ENCODE results near the gene ZMAT2. TPM values are rescaled to one million over a fixed set of nuclear protein-coding genes. Genes with fewer than 3 reads are reported as not detected.
"Not testable (repeated sequence)": the region's sequence is repeated elsewhere in the genome, so short reads cannot be mapped to it uniquely, and the experiment has no call there.

The ZMAT2 gene
- total and polyA plus RNA-seq, 3 experiments from 2014 or later = 71.2 to 81.7 (median 75.2) TPM

DNA sequence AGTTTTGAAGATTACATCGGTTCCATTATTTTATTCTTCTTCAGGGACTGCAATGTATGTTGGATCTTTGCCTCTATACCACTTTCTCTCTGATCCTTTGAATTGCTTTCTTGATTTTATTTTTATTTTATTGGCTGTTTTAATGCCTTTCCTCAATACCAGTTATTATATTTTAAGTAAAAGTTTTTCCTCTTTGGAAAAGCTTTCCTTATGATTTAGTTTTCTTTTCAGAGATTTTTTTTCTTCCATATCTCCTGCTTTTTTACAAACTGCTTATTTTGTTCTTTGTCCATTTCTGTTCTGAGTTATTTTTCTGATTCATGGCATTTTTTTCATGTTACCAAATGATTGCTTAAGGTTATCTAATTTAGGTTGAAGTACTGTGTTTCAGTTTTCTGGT is 11.5 kb downstream of the ZMAT2 start:
- Mint-ChIP-seq H3K4me3 (peak overlapping the region in 6 of 7 donors; percentile 92 to 100 (median 99)), H3K27ac (peak overlapping the region in 7 of 8 donors; percentile 51 to 99 (median 98)), H3K4me1 (peaks cover 19 to 23% (median 21%) of the 10 kb centered on the region in 3 donors), H3K9me3 (peaks cover 0 to 6% (median 0%) of the 10 kb centered on the region in 5 donors), H3K27me3 (peaks cover 0 to 8% of the 10 kb centered on the region in 2 donors), H3K36me3 (peaks cover 0 to 15% (median 2%) of the 10 kb centered on the region in 3 donors)
- DNase-seq = no peak
- H3K27ac ChIP-seq (ENCODE audit: low read depth, low read length) = no peak overlapping the region
- H3K27me3 ChIP-seq (ENCODE audit: insufficient read depth, low read length, poor library complexity, severe bottlenecking) = no peaks in the 10 kb centered on the region
- peaks cover 9% of the 10 kb centered on the region for H3K4me1 ChIP-seq (ENCODE audit: insufficient read depth, low read length)
- H3K36me3 ChIP-seq (ENCODE audit: insufficient read depth, low read length) = no peaks in the 10 kb centered on the region
- CTCF ChIA-PET = interaction anchor here (1.1 to 2.3 kb wide), 10 partner anchors 8 to 349 kb away, joined by 3 to 11 read pairs (median 6); partner anchors contain the start of genes ANKHD1, HARS1, HARS2 and TMCO6
- POLR2A ChIA-PET = interaction anchor here (1.0 to 2.2 kb wide), 6 partner anchors 11 to 609 kb away, joined by 3 to 12 read pairs (median 8); partner anchors contain the start of genes ANKHD1, HARS1, HARS2 and IK
- no peaks in the 10 kb centered on the region for H3K9me3 ChIP-seq (ENCODE audit: low read length)
- peak overlapping the region; percentile 100 for H3K4me3 ChIP-seq (ENCODE audit: low read length)

DNA sequence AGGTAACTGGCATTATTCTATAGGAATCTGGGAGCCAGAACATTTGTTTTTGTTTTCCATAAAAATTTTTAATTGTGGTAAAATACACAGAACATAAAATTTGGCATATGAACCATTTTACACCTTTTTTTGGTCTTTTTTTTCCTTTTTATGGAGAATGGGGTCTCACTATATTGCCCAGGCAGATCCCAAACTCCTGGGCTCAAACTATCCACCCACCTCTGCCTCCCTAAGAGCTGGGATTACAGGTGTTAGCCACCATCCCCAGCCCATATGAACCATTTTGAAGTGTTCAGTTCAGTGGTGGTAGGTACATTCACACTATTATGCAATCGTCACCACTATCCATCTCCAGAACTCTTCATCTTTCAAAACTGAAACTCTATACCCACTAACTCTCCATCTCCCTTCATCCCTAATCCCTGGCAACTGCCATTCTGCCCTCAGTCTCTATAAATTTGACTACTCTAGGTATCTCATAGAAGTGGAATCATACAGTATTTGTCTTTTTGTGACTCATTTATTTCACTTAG is 13.4 kb downstream of the ZMAT2 start:
- H3K27ac Mint-ChIP-seq = peak overlapping the region in 1 of 8 donors; percentile 1
- H3K27me3 Mint-ChIP-seq = peaks cover 0 to 8% of the 10 kb centered on the region in 2 donors
- peaks cover 9% of the 10 kb centered on the region for H3K4me1 ChIP-seq (ENCODE audit: insufficient read depth, low read length)
- H3K36me3 Mint-ChIP-seq = peaks cover 0 to 7% (median 0%) of the 10 kb centered on the region in 3 donors
- CTCF ChIA-PET = no interaction called here
- H3K9me3 ChIP-seq (ENCODE audit: low read length) = no peaks in the 10 kb centered on the region
- H3K9me3 Mint-ChIP-seq = peaks cover 0 to 6% (median 0%) of the 10 kb centered on the region in 5 donors
- H3K36me3 ChIP-seq (ENCODE audit: insufficient read depth, low read length) = no peaks in the 10 kb centered on the region
- H3K27me3 ChIP-seq (ENCODE audit: insufficient read depth, low read length, poor library complexity, severe bottlenecking) = no peaks in the 10 kb centered on the region
- POLR2A ChIA-PET = no interaction called here
- H3K4me3 ChIP-seq (ENCODE audit: low read length) = no peak overlapping the region
- no peak overlapping the region for H3K4me3 Mint-ChIP-seq
- peaks cover 19 to 23% (median 21%) of the 10 kb centered on the region in 3 donors for H3K4me1 Mint-ChIP-seq
- no peak overlapping the region for H3K27ac ChIP-seq (ENCODE audit: low read depth, low read length)
- DNase-seq = no peak

DNA sequence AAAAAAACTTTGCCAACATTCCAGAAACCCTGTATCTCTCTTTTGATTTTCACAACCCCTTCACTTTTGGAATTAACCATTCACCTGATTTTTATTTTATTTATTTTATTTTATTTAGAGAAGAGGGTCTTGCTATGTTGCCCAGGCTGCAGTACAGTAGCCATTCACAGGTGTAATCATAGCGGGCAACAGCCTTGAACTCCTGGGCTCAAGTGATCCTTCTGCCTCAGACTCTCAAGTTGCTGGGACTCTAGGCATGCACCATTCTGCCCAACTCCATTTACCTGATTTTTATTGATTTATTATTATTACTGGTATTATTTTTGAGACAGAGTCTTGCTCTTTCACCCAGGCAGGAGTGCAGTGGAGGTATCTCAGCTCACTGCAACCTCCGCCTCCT is 16.0 kb downstream of the ZMAT2 start:
- DNase-seq; H3K27me3 ChIP-seq (ENCODE audit: insufficient read depth, low read length, poor library complexity, severe bottlenecking); H3K9me3 ChIP-seq (ENCODE audit: low read length); H3K36me3 Mint-ChIP-seq; H3K27ac Mint-ChIP-seq; H3K27ac ChIP-seq (ENCODE audit: low read depth, low read length); H3K4me1 ChIP-seq (ENCODE audit: insufficient read depth, low read length); POLR2A ChIA-PET; CTCF ChIA-PET; H3K4me3 ChIP-seq (ENCODE audit: low read length); H3K27me3 Mint-ChIP-seq; H3K4me3 Mint-ChIP-seq; H3K9me3 Mint-ChIP-seq; H3K36me3 ChIP-seq (ENCODE audit: insufficient read depth, low read length): not testable (repeated sequence)
- H3K4me1 Mint-ChIP-seq = peaks cover 9 to 13% (median 11%) of the 10 kb centered on the region in 3 donors

DNA sequence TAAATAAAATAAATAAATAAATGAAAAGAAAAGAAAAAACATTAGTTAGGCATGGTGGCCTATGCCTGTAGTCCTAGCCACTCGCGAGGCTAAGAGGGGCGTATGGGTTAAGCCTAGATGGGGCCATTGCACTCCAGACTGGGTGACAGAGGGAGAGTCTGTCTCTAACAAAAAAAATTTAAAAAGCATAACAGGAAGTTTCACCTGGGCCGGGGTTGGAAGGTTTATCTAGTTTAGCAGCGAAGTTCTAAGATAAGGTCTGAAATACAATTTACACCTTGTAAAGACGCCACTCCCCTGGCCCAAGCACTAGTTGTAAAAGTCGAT is 18.0 kb downstream of the ZMAT2 start:
- H3K4me1 Mint-ChIP-seq = peaks cover 0 to 1% (median under 1%) of the 10 kb centered on the region in 3 donors
- ChIA-PET POLR2A (no interaction called here), CTCF (interaction anchor here (1.2 to 2.7 kb wide), 3 partner anchors 8 to 367 kb away, joined by 5 to 21 read pairs (median 11); no protein-coding TSS in a partner anchor)
- Histone ChIP-seq H3K36me3 (ENCODE audit: insufficient read depth, low read length) (no peaks in the 10 kb centered on the region), H3K4me1 (ENCODE audit: insufficient read depth, low read length) (no peaks in the 10 kb centered on the region), H3K27me3 (ENCODE audit: insufficient read depth, low read length, poor library complexity, severe bottlenecking) (no peaks in the 10 kb centered on the region), H3K27ac (ENCODE audit: low read depth, low read length) (peak overlapping the region; percentile 54), H3K9me3 (ENCODE audit: low read length) (no peaks in the 10 kb centered on the region), H3K4me3 (ENCODE audit: low read length) (no peak overlapping the region)
- no peaks in the 10 kb centered on the region for H3K36me3 Mint-ChIP-seq
- H3K27me3 Mint-ChIP-seq = no peaks in the 10 kb centered on the region
- H3K9me3 Mint-ChIP-seq = no peaks in the 10 kb centered on the region
- H3K4me3 Mint-ChIP-seq = peak overlapping the region in 3 of 7 donors; percentile 43 to 64 (median 47)
- no peak for DNase-seq
- H3K27ac Mint-ChIP-seq = no peak overlapping the region

DNA sequence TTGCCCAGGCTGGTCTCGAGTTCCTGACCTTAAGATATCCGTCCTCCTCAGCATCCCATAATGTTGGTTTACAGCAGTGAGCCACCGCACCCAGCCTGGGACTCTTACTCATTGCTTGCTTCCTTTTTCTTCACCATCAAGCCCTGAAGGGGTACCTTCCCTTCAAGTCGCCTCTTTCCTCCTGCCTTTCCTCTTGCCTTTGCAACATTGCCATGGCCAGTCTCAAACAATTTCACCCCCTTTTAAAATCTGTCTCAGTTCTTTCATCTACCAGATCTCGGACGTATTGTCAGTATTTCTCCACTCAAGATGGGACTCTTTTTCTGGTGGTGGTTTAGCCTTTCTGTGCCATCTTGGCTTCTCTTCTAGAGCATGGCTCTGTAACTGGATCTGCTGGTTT is 20.5 kb downstream of the ZMAT2 start:
- not testable (repeated sequence) for H3K36me3 Mint-ChIP-seq; H3K27ac Mint-ChIP-seq; H3K9me3 Mint-ChIP-seq; H3K27ac ChIP-seq (ENCODE audit: low read depth, low read length); H3K4me1 Mint-ChIP-seq; H3K27me3 ChIP-seq (ENCODE audit: insufficient read depth, low read length, poor library complexity, severe bottlenecking); H3K4me1 ChIP-seq (ENCODE audit: insufficient read depth, low read length); DNase-seq; H3K36me3 ChIP-seq (ENCODE audit: insufficient read depth, low read length); H3K9me3 ChIP-seq (ENCODE audit: low read length); H3K27me3 Mint-ChIP-seq; H3K4me3 Mint-ChIP-seq; H3K4me3 ChIP-seq (ENCODE audit: low read length)
- CTCF ChIA-PET = interaction anchor here (0.8 to 2.7 kb wide), 7 partner anchors 10 to 365 kb away, joined by 3 to 21 read pairs (median 5); partner anchors contain the start of gene EIF4EBP3
- POLR2A ChIA-PET = interaction anchor here (0.7 kb wide), 1 partner anchor 10 kb away, joined by 3 read pairs; no protein-coding TSS in a partner anchor

DNA sequence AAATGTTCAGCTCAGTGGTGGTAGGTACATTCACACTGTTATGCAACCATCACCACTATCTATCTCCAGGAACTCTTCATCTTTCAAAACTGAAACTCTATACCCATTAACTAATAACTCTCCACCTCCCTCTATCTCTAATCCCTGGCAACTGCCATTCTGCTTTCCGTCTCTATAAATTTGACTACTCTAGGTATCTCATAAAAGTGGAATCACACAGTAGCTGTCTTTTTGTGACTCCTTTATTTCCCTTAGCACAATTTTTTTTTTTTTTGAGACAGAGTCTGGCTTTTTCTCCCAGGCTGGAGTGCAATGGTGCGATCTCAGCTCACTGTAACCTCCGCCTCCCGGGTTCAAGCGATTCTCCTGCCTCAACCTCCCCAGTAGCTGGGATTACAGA is 21.1 kb downstream of the ZMAT2 start:
- POLR2A ChIA-PET = interaction anchor here (0.7 kb wide), 1 partner anchor 11 kb away, joined by 3 read pairs; no protein-coding TSS in a partner anchor
- H3K9me3 ChIP-seq (ENCODE audit: low read length) = not testable (repeated sequence)

DNA sequence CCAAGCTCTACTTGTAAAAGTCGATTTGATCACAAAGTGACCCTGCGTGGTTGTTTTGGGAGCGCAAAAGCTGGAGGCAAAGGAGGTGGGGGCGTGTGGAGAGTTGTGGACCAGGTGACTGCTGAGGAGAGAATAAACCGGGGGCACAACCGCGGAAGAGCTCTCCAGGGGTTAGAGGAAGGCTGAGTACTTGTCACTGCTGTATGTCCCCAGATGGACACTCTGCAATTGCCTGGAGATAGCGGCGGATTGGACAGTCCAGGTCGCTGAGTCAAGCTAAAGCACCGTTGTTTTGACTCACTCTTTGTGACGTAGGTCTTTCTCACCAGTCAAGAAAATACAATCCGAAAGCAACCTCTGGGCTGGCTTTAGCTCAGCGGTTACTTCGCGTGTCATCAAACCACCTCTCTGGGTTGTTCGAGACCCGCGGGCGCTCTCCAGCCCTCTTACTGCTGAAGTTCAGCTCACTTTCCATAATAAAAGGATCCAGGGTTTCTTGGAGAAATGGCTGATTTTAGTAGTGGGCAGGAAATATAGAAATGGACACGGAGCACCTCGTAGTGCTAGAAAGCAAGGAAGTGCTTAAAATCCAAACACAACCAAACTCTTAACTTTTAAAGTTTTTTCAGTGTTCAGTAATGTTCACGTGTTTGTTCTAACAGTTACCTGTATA is 25.7 kb downstream of the ZMAT2 start:
- POLR2A ChIA-PET = interaction anchor here (0.7 kb wide), 2 partner anchors 15 to 979 kb away, joined by 3 to 10 read pairs; no protein-coding TSS in a partner anchor
- Histone ChIP-seq H3K36me3 (ENCODE audit: insufficient read depth, low read length) (no peaks in the 10 kb centered on the region), H3K27ac (ENCODE audit: low read depth, low read length) (peak overlapping the region; percentile 61), H3K4me3 (ENCODE audit: low read length) (peak overlapping the region; percentile 20), H3K4me1 (ENCODE audit: insufficient read depth, low read length) (no peaks in the 10 kb centered on the region), H3K27me3 (ENCODE audit: insufficient read depth, low read length, poor library complexity, severe bottlenecking) (no peaks in the 10 kb centered on the region), H3K9me3 (ENCODE audit: low read length) (no peaks in the 10 kb centered on the region)
- H3K27me3 Mint-ChIP-seq = peaks cover 7 to 15% of the 10 kb centered on the region in 2 donors
- H3K4me3 Mint-ChIP-seq = peak overlapping the region; percentile 67 to 83 (median 79)
- H3K27ac Mint-ChIP-seq = peak overlapping the region; percentile 0 to 89 (median 75)
- H3K36me3 Mint-ChIP-seq = no peaks in the 10 kb centered on the region
- no peaks in the 10 kb centered on the region for H3K9me3 Mint-ChIP-seq
- DNase-seq = peak; percentile 43 to 75 (median 52)
- peaks cover 13 to 23% (median 21%) of the 10 kb centered on the region in 3 donors for H3K4me1 Mint-ChIP-seq
- CTCF ChIA-PET = interaction anchor here (1.7 to 2.0 kb wide), 2 partner anchors 15 to 353 kb away, joined by 8 to 12 read pairs; no protein-coding TSS in a partner anchor

More for the DNA sequence above, 21.1 kb downstream of the ZMAT2 start:
- not testable (repeated sequence) for H3K27me3 ChIP-seq (ENCODE audit: insufficient read depth, low read length, poor library complexity, severe bottlenecking); H3K4me1 Mint-ChIP-seq; H3K27ac ChIP-seq (ENCODE audit: low read depth, low read length); H3K4me1 ChIP-seq (ENCODE audit: insufficient read depth, low read length); H3K4me3 ChIP-seq (ENCODE audit: low read length); H3K27ac Mint-ChIP-seq; H3K36me3 Mint-ChIP-seq; DNase-seq; H3K4me3 Mint-ChIP-seq; H3K9me3 Mint-ChIP-seq; H3K36me3 ChIP-seq (ENCODE audit: insufficient read depth, low read length)
- CTCF ChIA-PET = interaction anchor here (0.6 to 2.8 kb wide), 4 partner anchors 10 to 370 kb away, joined by 3 to 17 read pairs (median 10); no protein-coding TSS in a partner anchor
- peaks cover 3 to 12% of the 10 kb centered on the region in 2 donors for H3K27me3 Mint-ChIP-seq

DNA sequence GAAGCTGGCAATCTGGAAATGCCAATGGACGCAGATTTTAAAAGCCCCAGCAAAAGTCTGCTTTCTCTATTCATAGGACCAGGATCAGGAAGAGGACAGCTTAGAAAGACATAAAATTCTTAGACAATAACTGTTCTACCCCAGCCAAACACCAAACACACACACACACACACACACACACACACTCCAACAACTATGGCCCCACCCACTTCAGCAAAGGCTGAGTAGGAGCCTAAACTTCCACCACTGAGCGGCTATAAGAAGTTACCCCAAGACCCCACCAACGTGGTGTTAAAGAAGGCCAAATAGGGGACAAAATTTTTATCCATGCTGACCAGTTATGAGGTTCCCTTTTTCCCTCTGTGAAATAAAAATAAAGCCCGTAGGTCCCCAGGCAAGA is 32.9 kb downstream of the ZMAT2 start:
- Mint-ChIP-seq H3K4me3 (no peak overlapping the region), H3K36me3 (no peaks in the 10 kb centered on the region), H3K4me1 (peaks cover 0 to 5% (median 1%) of the 10 kb centered on the region in 3 donors), H3K27ac (no peak overlapping the region), H3K9me3 (peaks cover 5 to 13% (median 9%) of the 10 kb centered on the region in 5 donors), H3K27me3 (peaks cover 35 to 53% of the 10 kb centered on the region in 2 donors)
- no peak overlapping the region for H3K27ac ChIP-seq (ENCODE audit: low read depth, low read length)
- no peak overlapping the region for H3K4me3 ChIP-seq (ENCODE audit: low read length)
- no peak for DNase-seq
- CTCF ChIA-PET = no interaction called here
- H3K9me3 ChIP-seq (ENCODE audit: low read length) = no peaks in the 10 kb centered on the region
- H3K27me3 ChIP-seq (ENCODE audit: insufficient read depth, low read length, poor library complexity, severe bottlenecking) = peaks cover 8% of the 10 kb centered on the region
- POLR2A ChIA-PET = no interaction called here
- H3K4me1 ChIP-seq (ENCODE audit: insufficient read depth, low read length) = no peaks in the 10 kb centered on the region
- no peaks in the 10 kb centered on the region for H3K36me3 ChIP-seq (ENCODE audit: insufficient read depth, low read length)
